ENCODE data around the gene POLE.

The POLE gene

DNA sequence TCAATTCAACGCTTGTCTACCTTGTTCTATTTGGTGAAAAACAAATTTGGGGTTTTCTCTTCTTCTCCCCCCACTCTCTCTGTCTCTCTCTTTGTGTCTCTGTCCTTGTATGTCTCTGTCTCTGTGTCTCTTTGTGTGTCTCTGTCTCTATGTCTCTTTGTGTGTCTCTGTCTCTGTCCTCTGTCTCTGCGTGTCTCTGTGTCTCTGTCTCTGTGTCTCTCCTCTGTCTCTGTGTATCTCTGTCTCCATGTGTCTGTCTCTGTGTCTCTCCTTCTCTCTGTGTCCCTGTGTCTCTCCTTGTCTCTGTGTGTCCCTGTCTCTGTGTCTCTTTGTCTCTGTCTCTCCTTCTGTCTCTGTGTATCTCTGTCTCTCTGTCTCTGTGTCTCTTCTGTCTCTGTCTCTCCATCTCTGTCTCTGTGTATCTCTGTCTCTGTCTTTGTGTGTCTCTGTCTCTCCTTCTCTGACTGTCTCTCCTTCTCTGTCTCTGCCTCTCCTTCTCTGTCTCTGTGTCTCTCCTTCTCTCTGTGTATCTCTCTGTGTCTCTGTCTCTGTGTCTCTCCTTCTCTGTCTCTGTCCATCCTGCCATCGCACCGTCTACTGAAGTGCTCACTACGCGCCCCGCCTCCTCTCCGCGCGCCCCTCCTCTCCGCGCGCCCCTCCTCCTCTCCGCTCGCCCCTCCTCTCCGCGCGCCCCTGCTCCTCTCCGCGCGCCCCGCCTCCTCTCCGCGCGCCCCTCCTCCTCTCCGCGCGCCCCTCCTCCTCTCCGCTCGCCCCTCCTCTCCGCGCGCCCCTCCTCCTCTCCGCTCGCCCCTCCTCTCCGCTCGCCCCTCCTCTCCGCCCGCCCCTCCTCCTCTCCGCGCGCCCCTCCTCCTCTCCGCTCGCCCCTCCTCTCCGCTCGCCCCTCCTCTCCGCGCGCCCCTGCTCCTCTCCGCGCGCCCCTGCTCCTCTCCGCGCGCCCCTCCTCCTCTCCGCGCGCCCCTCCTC lies 89.5 kb downstream of the POLE start:
- DNase-seq (ENCODE audit: low spot score) = no peak

DNA sequence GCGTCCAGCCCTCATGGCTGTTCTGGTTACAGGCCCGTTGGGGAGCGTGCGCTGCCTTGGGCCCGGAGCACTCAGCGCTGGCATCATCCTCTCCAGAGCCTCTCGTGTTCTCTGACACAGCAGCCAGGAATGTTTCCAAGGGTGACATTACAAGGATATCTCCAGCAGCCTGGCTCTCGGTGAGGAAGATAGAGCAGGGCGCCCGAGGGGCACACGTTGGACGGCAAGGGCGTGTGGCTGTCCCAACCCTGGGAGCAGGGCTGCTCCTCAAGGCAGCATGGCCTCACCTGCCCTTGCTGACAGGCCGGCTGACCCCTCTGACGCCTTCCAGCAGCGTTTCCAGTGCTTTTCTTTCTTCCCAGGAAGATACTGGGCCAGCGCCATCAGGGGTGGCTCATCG lies 91.1 kb downstream of the POLE start:
- no peak for DNase-seq (ENCODE audit: low spot score)

DNA sequence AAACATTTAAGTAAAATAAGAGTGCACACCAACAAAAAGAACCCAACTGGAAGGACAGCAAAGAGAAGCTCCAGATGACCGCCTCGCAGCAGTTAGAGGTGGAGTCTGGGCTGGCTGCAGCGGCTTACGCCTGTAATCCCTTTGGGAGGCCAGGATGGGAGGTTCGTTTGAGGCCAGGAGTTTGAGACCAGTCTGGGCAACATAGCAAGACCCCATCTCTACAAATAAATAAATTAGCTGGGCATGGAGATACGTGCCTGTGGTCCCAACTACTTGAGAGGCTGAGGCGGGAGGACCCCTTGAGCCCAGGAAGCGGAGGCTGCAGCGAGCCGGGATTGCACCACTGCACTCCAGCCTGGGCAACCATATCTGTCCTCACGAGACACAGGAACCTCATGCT lies 92.0 kb downstream of the POLE start:
- no peak for DNase-seq (ENCODE audit: low spot score)

DNA sequence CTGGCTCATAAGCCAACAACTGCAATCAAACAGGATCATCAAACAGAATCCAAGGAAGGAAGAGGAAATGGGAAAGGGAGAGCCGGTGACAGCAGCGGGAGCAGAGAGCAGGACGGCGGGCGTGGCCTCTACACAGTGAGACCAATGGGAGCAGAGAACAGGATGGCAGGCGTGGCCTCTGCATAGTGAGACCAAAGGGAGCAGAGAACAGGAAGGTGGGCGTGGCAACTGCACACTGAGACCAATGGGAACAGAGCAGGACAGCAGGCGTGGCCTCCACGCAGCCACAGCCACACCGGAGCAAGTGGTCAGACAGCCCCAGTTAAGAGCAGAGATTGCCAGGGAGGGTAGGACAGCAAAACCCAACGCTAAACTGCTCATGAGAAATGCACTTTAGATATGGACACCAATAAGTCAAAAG lies 93.2 kb downstream of the POLE start:
- DNase-seq (ENCODE audit: low spot score) = peak; percentile 89

DNA sequence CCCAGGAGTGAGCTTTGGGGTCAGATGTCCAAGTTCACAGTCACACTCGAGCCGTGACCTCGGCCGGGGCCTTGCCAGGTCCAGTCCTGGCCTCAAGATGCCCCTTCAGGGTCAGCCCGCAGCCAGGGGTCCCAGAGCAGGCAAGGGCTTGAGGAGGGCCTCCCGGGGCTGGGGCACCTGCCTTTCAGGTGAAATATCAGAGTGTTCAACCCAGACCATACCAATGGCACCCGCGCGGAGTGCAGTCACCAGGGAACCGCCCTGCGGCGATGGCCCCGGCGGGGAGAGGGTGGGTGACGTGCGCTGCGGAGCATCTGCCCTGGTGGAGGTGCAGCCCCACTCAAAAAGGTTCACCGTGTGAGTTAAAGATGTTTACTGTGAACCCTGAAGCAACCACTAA lies 93.6 kb downstream of the POLE start:
- no peak for DNase-seq (ENCODE audit: low spot score)

DNA sequence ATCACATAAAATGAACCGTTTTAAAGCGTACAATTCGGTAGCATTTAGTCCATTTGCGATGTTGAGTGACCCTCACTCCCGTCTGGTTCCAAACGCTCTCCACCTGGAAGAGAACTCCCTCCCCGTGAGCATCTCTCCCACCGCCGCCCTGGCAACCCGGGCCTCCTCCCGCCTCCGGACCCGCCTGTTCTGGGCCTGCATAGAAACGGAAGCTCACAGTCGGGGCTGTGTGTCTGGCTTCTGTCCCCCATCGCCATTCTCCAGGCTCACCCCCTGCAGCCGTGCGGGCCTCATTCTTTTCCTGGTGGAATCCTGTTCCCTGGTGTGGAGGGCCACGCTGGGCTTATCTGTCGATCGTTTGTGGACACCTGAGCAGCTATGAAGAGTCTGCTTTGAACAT lies 94.1 kb downstream of the POLE start:
- no peak for DNase-seq (ENCODE audit: low spot score)

DNA sequence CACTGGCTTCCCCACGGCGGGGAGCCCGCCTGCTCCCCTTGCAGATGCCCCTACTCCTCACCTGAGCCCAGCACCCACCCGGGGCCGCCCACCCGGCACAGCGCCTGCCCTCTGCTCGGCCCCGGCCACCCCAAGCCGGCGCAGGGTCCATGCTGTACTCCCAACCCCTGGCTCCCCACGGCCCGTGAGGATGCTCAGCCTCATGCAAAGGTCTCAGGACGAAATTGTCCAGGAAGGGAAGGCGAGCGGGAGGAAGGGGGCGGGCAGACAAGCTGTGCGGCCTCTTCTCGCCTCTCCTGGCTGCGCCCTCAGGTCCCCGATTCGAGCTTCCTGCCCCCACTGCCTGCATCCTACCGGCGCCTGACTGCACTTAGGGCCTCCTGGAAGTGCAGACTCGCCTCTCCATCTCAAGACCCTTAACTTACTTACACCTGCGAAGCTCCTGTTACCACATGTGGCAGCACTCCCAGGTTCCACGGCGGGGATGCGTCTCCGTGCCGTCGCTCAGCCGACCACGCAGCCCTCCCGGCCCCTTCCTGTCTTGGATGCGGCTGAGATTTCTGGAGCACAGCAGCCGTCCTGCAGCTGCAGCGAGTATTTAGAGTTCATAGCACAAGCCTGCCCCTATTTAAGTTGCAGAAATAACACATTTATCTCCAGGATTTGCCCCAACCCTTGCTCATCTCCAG lies 94.7 kb downstream of the POLE start:
- no peak for DNase-seq (ENCODE audit: low spot score)

DNA sequence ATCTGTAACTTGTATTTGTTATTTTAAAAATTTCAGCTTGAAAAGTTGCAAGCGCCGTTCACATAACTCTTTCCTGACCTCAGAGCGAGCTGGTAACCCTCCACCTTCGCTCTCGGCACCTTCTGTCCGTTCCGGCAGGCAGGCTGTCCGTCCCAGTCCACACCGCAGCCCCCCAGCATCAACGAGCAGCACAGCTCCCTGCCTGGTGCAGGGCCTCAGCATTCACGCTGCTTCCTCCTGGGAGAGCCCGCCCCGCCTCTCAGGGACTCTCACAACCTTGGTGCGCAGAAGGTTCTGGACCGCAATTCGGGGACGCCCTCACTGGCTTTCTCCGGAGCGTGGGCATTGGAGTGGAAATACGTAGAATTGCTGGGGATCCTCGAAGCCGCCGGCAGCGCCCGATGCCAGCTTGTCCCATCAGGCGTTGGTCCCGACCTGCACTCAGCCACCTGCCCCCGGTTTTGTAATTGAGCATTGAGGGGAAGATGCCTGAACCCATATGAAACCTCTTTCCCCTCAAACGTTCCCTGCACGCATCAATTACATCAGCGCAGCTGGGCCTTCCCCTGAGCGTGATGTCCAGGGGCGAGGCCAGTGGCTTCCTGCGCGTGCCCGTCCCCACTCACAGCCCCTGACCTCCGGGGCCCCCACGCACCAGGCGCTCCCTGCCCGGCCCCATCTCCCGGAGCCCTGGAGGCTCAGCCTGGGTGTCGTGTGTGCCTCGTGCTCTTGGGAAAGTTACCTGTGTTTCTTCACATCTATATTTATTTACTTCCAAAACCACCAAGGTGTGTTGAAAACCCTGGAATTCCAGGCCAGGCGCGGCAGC lies 95.8 kb downstream of the POLE start:
- no peak for DNase-seq (ENCODE audit: low spot score)

DNA sequence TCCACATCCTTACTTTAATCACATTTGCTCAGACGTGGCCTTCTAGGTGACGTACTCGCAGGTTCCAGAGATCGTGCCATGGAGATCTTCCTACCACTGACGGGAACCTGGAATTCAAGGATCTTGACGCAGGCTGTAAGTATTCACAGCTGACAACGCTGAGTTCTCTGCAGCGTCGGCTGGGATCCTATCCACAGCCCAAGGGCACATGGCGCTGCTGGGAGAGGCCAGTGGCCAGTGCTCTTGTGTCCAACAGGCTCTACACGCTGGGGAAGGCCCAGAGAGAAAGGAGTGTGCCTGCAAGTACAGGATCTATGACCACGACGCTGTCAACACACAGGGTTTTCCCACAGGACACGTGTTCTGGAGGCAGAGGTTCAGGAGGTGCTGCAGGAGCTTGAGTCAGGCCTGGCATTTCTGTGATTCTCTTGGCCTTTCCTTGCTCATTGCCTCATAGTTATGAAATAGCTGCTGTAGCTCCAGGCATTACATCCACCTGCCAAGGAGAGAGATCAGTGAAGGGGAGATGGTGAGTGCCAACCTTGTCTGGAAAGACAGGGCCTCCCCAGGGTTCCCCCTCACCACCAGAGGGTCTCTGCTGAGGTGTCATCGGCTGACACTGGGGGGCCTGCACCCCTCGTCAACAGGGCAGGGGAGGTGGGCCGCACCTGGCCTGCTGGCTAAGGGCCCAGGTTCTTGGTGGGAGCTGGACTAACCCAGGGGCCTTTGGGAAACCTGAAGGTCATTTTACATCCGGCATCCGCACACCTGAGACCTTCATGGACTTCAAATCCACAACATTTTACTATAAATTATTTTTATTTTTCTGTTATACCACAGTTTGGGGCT lies 98.1 kb downstream of the POLE start:
- DNase-seq (ENCODE audit: low spot score) = no peak

DNA sequence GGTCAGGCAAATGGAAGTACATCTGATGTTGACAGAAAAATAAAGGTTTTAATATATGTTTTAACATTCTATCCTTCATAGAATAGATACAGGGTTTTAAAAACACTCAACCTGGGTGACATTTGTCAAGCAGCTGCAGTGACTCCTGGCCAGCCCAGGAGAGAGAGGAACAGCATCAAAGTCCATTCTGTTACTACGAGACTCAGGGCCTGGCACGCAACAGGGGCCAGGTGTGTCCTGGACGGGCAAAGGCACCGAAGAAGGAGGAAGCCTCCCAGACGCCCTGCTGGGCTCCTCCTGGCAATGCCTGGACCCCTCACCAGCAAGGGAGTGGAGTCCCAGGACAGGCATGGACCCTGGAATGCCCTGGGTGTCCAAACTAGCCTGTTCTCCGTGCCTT lies 98.8 kb downstream of the POLE start:
- no peak for DNase-seq (ENCODE audit: low spot score)

DNA sequence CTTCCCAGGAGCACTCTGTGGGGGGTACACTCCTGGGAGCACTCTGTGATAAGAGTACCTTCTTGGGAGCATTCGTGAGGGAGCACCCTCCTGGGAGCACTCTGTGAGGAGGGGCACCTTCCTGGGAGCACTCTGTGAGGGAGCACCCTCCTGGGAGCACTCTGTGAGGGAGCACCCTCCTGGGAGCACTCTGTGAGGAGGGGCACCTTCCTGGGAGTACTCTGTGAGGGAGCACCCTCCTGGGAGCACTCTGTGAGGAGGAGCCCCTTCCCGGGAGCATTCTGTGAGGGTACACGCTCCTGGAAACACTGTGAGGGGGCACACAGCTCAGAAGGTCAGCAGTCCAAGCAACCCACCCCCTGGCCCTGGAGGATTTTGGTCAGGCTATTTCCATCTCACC lies 99.4 kb downstream of the POLE start:
- no peak for DNase-seq (ENCODE audit: low spot score)

DNA sequence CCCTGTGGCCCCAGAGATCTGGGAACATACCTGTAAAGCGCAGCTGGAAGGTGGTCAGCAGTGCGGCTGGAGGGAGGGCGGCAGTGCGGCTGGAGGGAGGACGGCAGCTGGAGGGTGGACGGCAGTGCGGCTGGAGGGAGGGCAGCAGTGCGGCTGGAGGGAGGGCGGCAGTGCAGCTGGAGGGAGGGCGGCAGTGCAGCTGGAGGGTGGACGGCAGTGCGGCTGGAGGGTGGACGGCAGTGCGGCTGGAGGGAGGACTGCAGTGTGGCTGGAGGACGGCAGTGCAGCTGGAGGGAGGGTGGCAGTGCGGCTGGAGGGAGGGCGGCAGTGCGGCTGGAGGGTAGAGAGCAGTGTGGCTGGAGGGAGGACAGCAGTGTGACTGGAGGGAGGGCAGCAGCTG lies 100.2 kb downstream of the POLE start:
- DNase-seq (ENCODE audit: low spot score) = no peak

DNA sequence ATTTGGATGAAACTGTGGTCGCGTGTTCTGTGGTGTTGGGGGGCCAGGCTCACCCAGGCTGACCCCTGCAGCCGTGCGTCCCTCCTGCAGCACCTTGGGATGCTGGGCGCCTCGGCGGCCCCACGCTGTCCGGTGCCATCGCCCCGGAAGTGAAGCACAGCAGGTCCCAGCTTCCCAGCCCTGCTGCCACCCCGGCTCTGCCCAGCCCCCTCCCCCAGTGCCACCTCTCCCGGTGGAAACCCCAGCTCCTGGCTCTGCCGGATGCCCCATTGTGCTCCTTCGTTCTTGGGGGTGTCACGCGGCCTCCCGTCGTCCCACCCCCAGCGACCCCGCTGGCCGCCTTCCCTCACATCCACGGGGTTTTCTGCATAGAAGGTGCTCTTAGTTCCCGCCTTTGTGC lies 102.0 kb downstream of the POLE start:
- DNase-seq (ENCODE audit: low spot score) = no peak

DNA sequence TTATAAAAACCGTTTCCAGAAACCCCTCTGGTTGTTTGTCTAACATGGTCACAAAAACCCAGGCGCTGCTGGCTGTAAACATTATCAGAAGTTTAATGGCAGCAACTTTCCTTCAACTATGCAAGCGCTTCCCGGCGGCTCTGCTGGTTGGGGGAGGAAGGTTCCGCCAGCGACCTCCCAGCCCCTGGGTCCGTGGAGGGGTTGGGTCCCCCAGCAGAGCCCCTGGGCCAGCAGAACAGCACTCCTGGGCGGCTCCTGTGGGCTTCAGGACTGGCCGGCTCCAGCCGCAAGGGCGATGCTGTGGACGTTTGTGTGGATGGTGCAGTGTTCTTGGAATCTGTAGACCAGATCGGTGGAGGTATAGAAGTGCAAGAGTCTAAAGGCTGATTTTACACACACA lies 102.7 kb downstream of the POLE start:
- no peak for DNase-seq (ENCODE audit: low spot score)

DNA sequence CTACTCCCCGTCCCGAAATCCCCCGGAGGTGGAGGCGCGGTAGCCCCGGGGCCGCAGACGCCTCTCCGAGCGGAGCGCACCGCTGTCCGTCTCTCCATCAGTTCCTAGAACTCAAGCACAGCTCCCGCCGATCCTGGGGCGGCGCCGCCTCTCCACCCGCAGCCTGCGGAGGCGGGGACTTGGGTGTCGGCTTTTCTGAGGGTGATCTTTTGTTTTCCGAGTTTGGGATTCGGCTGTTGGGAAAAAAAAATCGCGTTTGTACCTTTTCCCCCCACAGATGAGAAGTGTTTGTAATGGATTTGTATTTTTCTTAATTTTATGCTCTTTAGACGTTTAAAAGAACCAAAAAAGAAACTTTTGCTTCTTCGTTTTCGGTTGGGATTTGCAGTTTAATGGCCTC lies 103.4 kb downstream of the POLE start:
- no peak for DNase-seq (ENCODE audit: low spot score)

DNA sequence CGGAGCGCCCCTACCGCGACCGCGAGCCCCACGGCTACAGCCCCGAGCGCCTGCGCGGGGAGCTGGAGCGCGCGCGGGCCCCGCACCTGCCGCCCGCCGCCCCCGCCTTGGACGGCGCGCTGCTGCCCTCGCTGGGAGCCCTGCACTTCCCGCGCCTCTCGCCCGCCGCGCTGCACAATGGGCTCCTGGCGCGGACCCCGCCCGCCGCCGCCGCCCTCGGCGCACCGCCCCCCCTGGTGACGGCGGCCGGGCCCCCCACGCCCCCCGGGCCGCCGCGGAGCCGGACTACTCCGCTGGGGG lies 103.8 kb downstream of the POLE start:
- DNase-seq (ENCODE audit: low spot score) = no peak

DNA sequence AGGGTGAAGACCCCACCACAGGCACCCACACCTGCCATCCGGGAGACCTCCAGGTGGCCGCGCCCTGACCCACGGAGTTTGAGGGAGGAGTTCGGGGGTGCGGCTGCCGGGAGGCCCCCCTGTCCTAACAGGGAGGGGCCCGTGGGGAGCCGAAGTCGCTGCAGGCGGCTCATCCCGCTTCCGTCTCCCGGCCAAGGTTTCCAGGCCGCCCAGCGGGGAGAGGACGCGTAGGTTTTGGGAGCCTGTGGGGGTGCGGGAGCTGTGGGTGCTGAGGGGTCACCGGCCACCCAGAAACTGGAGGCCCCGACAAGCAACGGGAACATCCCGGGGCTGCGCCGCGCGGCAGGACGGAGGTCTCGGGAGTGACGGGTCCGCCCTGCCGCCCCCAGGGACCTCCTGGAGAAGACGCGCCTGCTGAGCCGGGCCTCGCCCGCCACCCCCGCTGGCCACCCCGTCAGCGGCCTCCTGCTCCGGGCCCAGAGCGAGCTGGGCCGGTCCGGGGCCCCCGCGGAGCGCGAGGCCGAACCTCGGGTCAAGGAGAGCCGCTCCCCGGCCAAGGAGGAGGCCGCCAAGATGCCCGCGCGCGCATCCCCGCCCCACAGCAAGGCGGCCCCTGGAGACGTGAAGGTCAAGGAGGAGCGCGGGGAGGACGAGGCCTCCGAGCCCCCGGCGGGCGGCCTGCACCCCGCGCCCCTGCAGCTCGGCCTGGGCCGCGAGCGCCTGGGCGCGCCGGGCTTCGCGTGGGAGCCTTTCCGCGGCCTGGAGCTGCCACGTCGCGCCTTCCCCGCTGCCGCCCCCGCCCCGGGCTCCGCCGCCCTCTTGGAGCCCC lies 104.3 kb downstream of the POLE start:
- no peak for DNase-seq (ENCODE audit: low spot score)

DNA sequence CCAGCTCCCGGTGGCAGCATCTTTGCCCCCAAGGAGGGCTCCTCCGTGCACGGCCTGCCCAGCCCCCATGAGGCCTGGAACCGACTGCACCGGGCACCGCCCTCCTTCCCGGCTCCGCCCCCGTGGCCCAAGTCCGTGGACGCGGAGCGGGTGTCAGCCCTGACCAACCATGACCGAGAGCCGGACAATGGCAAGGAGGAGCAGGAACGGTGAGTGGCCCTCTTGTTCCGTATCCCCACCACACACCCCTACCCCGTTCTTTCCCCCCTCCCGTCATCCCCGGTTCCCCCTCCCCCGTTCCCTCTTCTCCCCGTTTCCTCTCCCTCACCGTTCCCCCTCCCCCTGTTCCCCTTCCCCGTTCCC lies 105.1 kb downstream of the POLE start:
- no peak for DNase-seq (ENCODE audit: low spot score)

DNA sequence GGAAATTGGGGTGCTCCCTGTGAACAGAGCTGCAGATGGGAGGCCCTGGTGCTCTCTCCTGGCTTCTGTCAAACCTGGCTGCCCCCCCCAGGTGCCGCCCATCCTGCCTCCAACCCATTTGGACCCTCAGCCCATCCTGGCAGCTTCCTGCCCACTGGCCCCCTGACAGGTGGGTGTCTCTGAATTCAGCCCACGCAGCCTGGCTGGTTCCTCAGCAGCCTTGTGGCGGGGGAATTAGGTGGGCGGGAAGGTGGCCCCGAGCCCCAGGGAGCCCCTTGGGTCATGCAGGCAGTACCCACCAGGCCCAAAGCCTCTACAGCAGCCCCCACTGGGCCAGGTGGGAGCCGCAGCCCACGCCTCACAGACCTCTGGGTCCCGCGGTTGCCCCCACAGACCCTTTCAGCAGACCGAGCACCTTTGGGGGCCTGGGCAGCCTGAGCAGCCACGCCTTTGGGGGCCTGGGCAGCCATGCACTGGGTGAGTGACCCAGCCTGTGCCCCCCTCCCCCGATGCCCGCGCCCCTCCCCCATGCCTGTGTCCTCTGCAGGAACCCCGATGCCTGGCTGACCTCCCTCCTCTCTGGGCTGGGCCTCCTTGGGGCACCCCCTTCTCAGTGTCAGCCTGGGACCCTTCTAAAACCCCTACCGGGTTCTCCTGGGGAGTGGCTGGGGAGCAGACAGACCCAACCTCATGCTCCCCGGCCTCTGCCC lies 105.6 kb downstream of the POLE start:
- DNase-seq (ENCODE audit: low spot score) = no peak

DNA sequence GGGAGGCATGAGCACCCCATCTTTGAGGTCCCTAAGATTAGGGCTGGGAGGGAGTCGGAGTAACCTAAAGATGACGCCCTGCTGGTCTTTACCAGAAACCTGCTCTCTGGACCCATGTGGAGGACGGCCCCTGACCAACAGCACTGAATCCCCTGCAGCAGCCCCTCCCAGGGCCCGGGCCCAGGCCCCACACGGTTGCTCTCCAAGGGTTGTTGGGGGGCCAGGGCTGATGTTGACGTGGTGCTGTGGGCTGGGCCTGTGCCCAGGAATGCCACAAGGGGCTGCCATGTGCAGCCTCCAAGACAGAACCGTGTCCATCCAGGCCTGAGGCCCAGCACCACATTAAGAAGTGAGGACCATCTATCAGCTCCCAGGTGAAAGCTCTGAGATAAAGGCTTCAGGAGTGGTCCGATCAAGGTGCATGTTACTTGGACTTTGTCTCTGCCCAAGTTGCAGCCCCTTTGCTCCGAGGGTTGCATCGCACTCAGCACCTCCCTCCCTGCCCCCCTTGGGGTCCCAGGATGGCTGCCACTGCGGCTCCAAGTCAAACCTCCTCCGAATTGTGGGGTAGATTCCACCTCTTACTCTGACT lies 106.3 kb downstream of the POLE start:
- no peak for DNase-seq (ENCODE audit: low spot score)
